Activated CD4-positive, alpha-beta T cell treated with anti-CD3 and anti-CD28 coated beads for 48 hours (primary cell): Measurements from ENCODE around the gene UGT1A4.
A peak's percentile ranks its signal among the peaks of the same experiment; 100 is the strongest.

Experiments used
- DNase-seq: peaks from one replicate; pipeline ENCODE4 v3.0.0-alpha.2; 2020

The UGT1A4 gene

DNA sequence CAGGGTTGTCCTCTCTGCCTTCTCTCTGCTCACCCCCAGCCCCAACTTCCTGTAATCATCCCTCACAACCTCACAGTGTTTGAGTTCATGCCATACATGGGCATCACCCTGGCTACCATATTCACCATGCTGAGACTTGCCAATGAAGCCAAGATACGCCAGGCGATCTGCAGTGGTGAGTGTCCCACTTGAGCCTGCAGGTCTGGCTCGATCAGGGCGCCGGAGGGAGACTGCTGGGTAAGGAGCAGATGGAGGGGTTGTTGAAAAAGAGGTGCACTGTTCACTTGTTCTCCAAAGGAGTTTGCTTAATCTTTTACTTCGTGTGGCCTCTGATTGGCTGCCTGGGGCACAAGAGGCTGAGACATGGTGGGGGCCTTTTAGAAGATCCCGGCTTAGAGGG lies 74.2 kb downstream of the UGT1A4 start:
- no peak for DNase-seq

DNA sequence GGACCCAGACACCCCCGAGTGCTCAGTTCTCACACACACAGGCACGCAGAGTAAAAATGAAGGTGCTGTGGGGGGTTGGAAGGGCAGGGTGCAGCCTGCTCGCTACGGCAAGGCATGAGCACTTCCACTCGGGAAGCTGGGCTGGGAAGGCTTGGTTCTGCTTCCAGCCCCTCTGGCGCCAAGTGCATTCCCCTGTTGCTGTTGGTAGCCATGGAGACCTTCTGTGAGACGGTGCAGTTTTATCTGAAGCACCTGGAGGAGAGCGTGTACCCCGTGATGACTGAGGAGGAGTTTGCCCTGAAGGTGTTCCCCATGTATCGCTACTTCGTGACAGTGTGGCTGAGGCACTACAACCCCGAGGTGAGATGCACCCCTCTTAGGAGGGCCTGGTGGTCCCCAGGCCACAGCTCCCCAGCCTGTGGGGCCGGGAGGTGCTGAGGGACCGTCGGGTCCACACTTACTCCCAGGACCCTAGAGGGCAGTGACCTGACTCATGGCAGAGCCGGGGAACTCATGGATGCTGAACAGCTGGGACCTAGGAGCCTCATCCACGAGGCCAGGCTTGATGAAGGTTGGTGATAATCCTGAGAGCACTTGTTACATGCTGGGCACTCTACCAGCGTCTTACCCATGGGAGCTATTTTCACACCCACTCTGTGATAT lies 75.1 kb downstream of the UGT1A4 start:
- DNase-seq = no peak

DNA sequence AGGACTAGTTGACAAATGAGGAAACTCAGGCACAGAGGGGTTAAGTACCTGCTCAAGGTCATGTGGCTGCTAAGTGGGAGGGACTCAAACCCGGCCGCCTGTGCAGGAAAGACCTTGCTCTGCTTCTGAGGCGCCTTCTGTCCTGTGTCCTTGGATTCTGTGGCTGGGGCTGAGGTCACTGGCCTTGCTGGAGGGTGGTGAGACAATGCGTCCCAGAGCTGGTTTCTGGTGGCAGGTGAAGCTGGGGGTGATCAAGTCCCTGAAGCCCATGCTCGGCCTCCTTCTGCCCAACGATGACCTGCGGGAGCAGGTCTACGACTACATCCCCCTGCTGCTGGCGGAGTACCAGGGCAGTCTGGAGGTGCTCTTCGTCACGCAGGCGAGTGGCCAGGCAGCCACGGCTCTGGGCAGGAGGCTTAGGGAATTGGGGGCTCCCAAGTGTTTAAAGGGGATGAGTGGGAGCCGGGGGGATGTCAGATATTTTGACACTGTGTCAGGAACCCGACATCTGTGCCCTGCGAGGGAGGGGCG lies 75.7 kb downstream of the UGT1A4 start:
- no peak for DNase-seq

DNA sequence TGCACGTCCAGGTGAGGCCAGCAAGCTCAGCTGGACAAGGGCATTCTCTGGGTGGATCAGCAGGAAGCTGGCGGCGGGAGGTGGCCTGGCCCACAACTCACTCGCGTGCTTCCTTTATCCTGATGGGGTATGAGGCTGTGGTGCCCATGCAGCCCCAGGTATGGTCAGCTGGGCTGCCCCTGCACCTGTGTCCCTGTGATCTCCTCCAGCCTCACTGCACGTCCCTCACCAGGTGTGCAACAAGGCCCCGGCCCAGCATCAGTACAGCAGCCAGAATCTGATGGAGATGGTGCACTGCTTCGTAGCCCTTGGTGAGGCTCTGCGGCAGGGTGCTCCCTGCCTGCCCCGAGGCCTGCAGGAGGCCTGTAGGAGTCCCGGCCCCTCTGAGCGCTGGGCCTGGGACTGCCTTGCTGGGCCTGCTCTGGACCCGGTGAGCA lies 77.2 kb downstream of the UGT1A4 start:
- no peak for DNase-seq

DNA sequence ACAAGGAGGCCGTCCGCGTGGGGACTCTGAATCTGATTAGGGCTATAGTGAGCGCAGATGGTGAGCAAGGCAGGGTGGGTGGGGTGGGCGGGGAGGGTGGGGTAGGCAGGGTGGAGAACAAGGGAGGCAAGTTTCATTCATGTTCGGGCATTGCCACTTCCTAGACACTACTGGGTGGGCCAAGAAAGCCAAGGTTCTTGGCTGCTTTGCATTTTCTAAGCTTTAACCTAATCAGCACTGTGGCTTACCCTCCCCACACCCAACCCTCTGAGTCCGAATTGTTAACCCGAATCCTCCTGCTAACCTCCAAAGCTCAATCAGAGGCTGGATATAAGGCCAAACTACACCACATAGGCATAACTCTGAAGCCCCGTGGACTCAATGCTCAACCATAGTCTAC lies 77.7 kb downstream of the UGT1A4 start:
- DNase-seq = no peak

DNA sequence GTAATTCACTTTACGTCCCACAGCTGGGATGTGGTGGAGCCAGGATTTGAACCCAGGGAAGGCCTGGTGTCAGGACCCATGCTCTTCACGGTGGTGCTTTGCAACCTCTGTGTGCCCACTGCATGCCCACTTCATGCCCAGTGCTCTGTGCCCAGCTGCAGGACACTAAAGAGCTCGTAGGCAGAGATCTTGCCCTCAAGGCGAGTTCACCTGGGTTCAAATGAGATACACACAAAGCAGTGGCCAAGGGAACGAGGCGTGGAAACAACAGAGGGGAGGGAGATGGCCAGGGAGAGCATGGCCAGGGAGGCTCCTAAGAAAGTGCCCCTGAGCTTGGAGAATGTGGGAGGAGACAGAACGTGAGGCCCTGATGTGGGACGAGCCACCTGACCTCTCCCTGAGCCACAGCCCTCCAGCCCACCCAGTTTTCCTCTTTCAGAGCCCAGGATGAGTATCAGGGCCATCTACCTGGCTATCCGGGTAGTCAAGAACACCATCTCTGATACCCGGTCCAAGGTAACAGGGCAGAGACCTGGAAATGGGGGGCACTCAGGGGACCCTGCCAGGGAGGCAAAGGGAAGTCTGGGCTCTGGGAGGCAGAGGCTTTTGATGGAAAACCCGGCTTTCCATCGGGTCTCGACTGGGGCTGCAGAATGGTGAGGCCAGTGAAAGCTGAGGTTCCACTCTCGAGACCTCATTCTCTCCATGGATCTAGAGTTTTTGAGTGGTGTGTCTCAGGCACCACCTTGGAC lies 80.0 kb downstream of the UGT1A4 start:
- no peak for DNase-seq

DNA sequence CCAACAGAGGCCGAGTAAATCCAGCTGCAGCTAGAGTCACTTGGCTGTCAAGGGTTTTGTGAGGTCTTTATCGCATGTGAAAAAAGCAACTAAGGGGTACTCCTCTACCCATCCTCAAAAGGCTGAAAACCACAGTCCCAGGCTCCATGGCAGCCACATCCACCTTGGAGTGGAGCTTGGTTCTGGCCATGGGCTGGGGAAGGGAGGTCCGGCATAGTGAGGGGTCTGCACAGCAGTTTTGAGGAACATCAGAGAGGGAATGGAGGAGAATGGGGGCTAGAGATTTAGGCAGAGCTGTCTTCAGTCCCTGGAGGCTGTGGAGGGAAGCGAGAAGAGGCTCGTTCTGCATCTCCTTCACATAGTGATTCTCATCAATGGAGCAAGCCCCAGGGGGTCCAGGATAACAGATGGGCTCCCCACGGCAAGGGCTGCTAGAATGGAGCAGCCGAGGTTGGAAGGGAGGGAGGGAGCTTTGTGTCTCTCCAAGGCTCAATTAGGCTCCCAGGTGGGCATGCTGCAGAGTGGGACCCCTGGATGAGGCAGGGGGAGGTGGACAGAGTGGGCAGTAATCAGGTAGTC lies 80.6 kb downstream of the UGT1A4 start:
- DNase-seq = no peak

DNA sequence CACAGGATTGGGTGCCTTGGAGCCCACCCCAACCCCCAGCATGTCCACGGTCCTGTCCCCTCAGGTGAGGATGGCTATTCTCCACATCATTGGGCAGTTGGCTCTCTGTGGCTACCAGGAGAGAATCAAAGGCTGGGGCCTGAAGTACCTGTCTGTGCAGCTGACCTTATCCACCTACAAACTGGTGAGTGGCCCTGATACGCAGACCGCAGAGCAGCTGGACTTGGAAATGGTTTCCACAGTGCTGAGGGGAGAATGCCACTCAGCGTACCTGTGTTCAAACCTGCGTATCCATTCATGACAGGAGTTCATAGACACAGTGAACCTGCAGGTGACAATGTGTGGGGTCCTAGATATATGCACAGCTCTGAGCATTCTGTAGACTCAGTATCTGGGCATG lies 81.2 kb downstream of the UGT1A4 start:
- DNase-seq = no peak

DNA sequence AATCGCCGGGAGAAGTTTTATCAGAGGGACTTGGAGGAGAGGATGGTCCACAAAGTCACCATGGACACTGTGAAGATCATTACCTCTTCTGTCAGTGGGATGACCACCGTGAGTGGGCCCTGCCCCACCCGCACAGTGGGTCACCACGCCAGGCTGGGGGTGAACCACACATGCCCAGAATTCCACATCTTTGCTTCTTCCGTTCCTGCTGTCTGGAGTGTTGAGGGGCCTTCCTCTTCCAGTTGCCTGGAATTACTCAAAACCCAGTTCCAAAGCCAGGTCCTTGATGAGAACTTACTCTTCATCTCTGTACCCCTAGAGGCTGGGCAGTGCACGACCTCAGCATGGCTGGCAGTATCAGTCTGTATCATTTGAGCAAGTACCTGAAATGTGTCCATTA lies 81.7 kb downstream of the UGT1A4 start:
- DNase-seq = no peak

DNA sequence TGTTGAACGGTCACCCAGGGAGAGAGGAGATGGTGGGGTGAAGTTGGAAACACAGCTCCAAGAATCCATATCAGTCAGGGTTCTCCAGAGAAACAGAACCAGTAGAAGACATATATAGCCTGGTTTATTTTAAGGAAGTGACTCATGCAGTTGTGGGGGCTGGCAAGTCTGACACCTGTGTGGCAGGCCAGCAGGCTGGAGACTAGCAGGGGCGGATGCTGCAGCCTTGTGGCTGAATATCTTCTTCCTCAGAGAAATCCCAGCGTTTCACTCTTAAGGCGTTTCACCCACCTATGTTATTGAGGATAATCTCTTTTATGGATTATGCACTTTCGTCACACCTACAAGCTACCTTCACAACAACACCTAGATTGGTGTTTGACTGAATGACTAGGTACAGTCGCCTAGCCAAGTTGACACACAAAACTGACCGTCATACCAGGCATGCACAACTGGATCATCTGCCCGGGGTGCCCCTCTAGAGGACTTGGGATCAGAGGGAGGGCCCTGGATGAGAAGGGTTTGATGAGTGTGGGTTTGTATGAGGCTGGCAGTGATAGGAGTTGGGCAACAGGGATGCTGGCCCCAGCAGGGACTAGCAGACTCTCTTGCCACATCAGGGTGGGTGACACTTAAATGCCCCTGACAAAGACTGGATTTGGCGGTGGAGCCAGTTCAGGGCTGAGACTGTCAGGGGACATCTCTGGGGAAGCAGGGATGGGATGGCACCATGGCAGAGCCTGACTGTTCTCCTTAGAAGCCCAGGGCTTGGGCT lies 83.0 kb downstream of the UGT1A4 start:
- DNase-seq = peak; percentile 25

DNA sequence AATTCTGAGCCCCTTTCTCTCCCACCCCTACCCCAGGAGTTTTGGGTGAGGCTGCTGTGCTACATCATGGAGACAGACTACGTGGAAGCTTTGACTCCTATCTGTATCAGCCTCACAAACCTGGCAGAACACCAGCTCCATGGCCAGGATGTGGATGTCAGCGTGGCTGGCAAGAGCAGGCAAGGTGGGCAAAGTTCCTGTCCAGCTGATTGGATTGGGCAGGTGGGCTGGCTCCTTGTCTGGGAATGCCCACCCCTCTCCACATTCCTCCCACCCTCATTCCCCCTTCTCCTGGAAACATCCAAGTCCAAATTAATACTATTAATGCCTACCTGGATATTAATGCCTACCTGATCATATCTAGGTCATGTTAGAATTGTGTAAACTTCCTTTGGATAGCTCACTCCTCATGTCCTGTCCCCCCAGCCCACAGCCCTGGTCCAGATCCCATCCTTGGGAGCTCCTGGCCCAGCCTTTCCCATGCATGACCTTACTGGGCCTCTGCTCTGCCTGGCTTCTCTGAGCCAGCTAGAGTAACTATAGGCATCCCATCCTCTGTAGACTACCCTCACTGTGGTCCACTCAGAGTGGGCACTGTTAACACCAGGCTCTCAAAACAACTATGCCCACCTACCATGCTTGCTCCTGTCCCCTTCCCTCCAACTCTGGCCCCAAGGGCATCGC lies 83.7 kb downstream of the UGT1A4 start:
- no peak for DNase-seq

DNA sequence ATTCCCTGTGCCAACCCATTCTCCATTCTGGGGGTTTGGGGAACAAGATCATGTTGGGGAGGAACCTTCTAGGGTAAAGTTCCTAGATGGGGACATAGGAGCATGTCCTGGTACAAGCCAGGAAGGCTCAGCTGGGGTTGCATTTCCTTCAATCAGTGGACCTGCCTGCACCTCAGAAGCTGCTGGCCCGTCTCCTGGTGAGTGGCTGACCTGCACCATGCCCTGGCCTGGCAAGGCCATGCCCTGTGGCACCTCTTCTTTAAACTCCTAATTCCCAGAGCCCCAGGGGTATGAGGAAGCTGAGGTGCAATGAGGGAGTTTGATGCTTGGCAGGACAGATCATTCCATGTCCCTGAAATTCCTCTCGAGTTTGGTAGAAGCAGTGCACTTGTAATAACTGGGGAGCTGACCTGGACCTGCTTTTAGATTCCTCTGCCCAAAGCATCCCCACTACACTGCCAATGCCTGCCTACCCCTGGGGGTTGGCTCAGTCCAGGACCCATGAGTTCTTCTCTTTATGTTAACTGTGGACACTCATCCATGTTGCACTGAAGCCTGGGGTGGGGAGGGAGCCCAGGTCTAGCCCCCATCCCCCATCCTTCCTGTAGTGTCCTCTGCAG lies 84.9 kb downstream of the UGT1A4 start:
- DNase-seq = no peak

DNA sequence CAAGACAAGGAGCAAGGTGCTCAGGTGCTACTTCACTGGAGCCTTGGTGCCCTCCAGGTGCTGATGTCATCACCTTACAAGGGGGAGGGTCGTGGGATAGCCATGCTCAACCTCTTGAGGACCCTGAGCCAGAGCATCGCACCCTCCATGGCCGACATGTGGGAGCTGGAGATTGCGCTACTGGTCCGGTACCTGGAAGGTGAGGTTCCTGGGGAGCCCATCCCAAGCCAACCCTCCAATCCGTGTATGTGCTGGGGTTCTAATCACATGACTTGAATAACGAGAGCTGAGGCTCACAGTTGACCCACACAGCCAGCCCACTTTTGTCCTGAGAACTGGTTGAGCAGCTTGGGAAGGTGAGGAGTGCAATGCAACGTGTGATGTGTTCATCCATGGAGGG lies 85.5 kb downstream of the UGT1A4 start:
- no peak for DNase-seq

DNA sequence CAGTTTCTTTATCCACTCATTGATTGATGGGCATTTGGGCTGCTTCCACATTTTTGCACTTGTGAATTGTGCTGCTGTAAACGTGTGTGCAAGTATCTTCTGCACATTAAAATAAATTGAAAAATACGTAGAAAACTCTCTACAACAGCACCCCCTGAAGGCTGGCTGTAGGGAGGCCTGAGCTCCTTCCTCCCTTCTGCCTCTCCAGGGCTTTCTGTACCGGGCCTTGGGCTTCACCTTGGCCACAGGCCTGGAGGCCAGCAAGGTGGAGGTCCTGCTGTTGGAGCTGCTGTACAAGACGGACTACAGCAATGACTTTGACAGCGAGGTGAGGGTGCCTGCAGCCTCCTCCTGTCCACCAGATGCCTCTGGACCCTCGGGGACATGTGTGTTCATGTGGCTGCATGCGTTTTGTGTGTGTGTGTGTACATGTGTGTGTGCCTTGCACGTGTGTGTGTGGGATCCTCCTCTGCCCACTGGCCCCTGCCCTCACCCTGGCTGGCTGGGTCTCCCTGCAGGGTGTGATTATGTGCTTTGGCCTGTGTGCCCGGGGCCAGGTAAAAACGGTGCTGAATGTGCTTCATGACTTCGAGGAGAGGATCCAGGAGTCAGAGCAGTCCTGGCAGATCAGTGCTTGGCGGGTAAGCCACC lies 88.8 kb downstream of the UGT1A4 start:
- no peak for DNase-seq

DNA sequence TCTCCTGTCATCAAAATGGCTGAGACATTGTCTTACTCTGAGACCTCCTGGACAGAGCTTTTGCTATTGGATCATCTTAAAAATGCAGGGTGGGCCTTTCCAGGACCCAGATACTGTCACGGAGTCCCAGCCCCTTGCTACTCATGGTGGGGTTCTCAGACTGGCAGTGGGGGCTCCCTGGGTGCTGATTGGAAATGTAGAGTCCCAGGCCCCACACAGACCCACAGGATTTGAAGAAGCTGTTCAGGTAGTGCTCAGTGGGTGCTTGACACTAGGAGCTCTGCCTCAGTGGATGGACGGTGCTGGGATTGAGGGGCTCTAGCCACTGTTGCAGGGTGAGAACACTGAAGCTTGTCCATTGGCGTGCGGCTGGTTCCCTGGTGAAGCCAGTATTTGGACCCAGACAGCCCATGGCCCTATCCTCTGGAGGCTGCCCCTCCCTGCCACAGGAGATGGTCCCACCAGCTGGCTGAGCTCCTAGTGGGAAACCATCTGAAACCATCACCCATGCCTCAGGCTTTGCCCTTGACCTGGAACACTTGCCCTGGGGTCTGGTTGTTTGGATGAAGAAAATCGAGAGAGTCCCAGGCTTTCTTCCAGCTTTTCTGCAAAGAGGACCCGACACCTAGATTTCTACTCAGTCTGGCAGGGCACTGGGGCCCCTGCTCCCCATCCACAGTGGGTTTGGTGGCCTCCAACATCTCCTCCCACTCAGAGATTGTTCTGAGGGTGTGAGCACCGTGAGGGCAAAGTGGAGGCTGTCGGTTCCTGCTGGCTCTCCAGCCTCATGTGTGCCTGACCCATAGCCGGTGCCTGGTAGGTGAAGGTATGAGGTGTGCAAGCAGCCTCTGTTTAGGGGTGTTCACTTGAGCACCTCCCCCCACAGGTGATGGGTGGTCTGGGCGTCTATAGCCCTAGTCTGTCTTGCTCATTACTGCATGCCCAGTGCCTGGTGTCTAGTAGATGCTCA lies 89.7 kb downstream of the UGT1A4 start:
- DNase-seq = no peak

DNA sequence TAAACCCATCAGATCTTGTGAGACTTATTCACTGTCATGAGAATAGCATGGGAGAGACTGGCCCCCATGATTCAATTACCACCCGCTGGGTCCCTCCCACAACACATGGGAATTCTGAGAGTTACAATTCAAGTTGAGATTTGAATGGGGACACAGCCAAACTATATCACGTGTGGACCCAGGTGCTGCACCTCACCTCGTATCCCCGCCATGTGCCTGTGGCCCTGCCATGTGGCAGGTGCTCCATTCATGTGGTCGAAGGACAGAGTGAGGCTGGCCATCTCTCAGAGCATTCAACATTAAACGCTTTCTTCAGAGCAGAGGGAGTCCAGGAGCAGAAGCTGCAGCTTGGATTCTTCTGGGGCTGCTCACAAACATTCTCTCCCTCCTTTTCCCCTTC lies 91.8 kb downstream of the UGT1A4 start:
- no peak for DNase-seq

DNA sequence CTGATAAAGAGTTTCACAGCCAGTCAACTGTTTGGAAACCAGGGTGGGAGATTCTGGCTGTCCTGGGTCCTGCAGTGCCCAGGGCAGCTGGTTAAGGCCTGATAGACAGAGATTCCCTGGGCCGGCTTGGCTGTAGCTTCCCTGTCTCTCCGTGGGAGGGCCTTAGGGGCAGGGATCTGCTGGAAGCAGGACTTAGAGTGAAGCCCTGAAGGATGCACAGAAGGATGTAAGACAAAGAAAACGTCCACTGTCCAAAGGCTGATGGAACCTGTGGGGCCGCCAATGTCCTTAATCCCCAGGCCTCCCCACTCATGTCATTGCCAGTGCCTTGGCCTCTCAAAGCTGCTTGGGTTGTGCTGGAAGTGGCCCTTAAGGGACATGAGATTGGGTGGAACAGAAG lies 92.6 kb downstream of the UGT1A4 start:
- DNase-seq = no peak

DNA sequence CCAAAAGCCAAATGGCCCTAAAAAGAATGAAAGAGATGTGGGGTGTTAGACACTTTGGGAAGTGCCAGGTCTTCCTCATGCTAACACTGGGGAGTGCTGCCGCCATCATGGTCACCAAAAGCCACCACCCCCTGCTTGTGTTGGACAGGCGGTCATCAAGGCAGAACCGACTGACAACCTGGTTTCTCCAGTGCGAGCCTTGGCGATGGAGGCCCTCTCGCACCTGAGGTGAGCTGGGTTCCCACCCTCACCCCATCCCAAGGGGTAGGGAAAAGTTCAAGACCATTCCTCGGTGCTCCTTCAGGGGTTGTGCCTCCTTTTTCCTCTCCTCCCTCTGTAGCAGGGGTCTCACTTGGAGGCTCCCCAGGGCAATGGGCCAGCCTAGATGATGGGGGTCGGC lies 93.2 kb downstream of the UGT1A4 start:
- no peak for DNase-seq

DNA sequence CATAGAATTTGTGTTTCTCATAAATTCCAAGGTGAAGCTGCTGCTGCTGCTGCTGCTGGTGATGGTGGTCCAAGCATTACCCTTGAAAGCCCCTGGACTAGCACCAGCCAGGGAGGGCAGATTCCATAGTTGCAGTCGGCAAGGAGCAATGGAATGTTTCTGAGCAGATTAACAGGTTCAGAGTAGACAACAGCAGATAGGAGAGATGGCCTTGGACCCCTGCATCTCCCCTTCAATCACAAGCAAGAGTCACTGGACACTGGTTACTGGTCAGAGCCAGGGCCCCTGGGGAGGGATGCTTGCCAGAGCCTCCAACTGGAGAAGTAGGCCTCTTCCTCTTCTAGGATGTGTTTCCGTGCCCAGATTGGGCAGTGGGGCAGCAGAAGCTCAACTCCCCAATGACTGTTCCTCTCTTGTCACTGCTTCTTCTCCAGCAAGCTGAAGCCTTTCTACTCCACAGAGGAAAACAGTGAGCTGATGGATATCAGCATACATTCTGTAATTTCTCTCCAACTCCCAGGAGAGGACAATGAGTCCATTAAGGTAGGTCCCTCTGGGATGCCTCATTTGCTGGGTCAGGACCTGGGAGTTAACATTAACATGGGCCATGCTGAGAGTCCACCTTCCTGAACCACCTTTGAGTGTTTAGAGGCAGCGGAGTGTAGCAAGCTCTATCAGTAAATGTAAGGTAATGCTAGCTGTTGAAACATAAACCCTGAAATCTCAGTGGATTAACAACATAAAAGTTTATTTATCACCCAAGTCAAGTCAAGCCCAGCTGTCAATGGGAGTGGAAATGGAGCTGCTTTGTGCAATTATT lies 94.9 kb downstream of the UGT1A4 start:
- DNase-seq = no peak
